H9 (cell line): ENCODE measurements around the gene GSE1. TPM values are rescaled to one million over a fixed set of nuclear protein-coding genes. Genes with fewer than 3 reads are reported as not detected.

Experiments
- DNase-seq: peaks from one replicate; pipeline ENCODE4 v3.0.0-alpha.2; 2017
- H2AFZ ChIP-seq: one replicate; pipeline ENCODE4 v1.6.1; 2013; ENCODE audit warnings: mild to moderate bottlenecking, low read length, control low read depth, moderate library complexity
- H2AK5ac ChIP-seq: 2 replicates; pipeline ENCODE4 v1.6.1; 2013; ENCODE audit warnings: low read length, control low read depth, mixed read lengths; ENCODE audit not compliant: insufficient read length
- H2BK120ac ChIP-seq: one replicate; pipeline ENCODE4 v1.6.1; 2013; ENCODE audit warnings: low read depth, mild to moderate bottlenecking, low read length, control low read depth, inconsistent platforms; ENCODE audit not compliant: poor library complexity, severe bottlenecking
- H2BK12ac ChIP-seq: 2 replicates; pipeline ENCODE4 v1.6.1; 2013; ENCODE audit warnings: low read length, control low read depth, mixed read lengths, low read depth; ENCODE audit not compliant: insufficient read length
- H2BK15ac ChIP-seq: 2 replicates; pipeline ENCODE4 v1.6.1; 2013; ENCODE audit warnings: low read depth, low read length, control low read depth
- H2BK20ac ChIP-seq: one replicate; pipeline ENCODE4 v1.6.1; 2013; ENCODE audit warnings: low read depth, mild to moderate bottlenecking, low read length, control low read depth, inconsistent platforms; ENCODE audit not compliant: poor library complexity, severe bottlenecking
- H2BK5ac ChIP-seq: 2 replicates; pipeline ENCODE4 v1.6.1; 2013; ENCODE audit warnings: low read length, control low read depth, mixed read lengths; ENCODE audit not compliant: insufficient read length
- H3K14ac ChIP-seq: 2 replicates; pipeline ENCODE4 v1.6.1; 2013; ENCODE audit warnings: low read length, control low read depth; ENCODE audit not compliant: insufficient read depth
- H3K18ac ChIP-seq: 2 replicates; pipeline ENCODE4 v1.6.1; 2013; ENCODE audit warnings: low read depth, mild to moderate bottlenecking, mixed read lengths, low read length, control low read depth; ENCODE audit not compliant: insufficient read length
- H3K23ac ChIP-seq: 2 replicates; pipeline ENCODE4 v1.6.1; 2013; ENCODE audit warnings: low read length, control low read depth, mixed read lengths, low read depth; ENCODE audit not compliant: insufficient read length
- H3K23me2 ChIP-seq: 2 replicates; pipeline ENCODE4 v1.6.1; 2013; ENCODE audit warnings: low read depth, mild to moderate bottlenecking, mixed read lengths, low read length, control low read depth; ENCODE audit not compliant: insufficient read length, poor library complexity, severe bottlenecking
- H3K27ac ChIP-seq: 2 replicates; pipeline ENCODE4 v1.5.1; 2013; ENCODE audit warnings: low read length, control low read depth, mixed read lengths, low read depth; ENCODE audit not compliant: insufficient read length
- H3K27me3 ChIP-seq: 2 replicates; pipeline ENCODE4 v1.6.1; 2013; ENCODE audit warnings: low read length, control low read depth, inconsistent platforms; ENCODE audit not compliant: insufficient read depth
- H3K4ac ChIP-seq: 2 replicates; pipeline ENCODE4 v1.6.1; 2013; ENCODE audit warnings: low read depth, mild to moderate bottlenecking, control low read depth, inconsistent platforms, low read length, moderate library complexity
- H3K4me1 ChIP-seq: 2 replicates; pipeline ENCODE4 v1.6.1; 2013; ENCODE audit warnings: low read length, control low read depth, inconsistent platforms; ENCODE audit not compliant: insufficient read depth
- H3K4me2 ChIP-seq: 2 replicates; pipeline ENCODE4 v1.6.1; 2013; ENCODE audit warnings: low read length, control low read depth, mixed read lengths; ENCODE audit not compliant: insufficient read length, insufficient read depth
- H3K56ac ChIP-seq: 2 replicates; pipeline ENCODE4 v1.6.1; 2013; ENCODE audit warnings: low read depth, mild to moderate bottlenecking, mixed read lengths, low read length, control low read depth; ENCODE audit not compliant: insufficient read length
- H3K79me1 ChIP-seq: 2 replicates; pipeline ENCODE4 v1.6.1; 2013; ENCODE audit warnings: low read depth, mild to moderate bottlenecking, moderate library complexity, low read length, control low read depth, inconsistent platforms; ENCODE audit not compliant: insufficient read depth, poor library complexity, severe bottlenecking
- H3K79me2 ChIP-seq: 2 replicates; pipeline ENCODE4 v1.6.1; 2013; ENCODE audit warnings: low read length, control low read depth, inconsistent platforms; ENCODE audit not compliant: insufficient read depth
- H3K9ac ChIP-seq: 2 replicates; pipeline ENCODE4 v1.6.1; 2013; ENCODE audit warnings: low read length, control low read depth, mixed read lengths; ENCODE audit not compliant: insufficient read length; ENCODE audit errors: extremely low read depth
- H3K9me3 ChIP-seq: one replicate; pipeline ENCODE4 v1.6.1; 2013; ENCODE audit warnings: low read depth, low read length, inconsistent platforms; ENCODE audit not compliant: control insufficient read depth
- H3T11ph ChIP-seq: one replicate; pipeline ENCODE4 v1.6.1; 2013; ENCODE audit warnings: mild to moderate bottlenecking, low read length, control low read depth, inconsistent platforms
- H4K20me1 ChIP-seq: one replicate; pipeline ENCODE4 v1.6.1; 2013; ENCODE audit not compliant: control insufficient read depth, insufficient read length, insufficient read depth
- H4K5ac ChIP-seq: 2 replicates; pipeline ENCODE4 v1.6.1; 2013; ENCODE audit warnings: low read depth, mild to moderate bottlenecking, mixed read lengths, low read length, control low read depth; ENCODE audit not compliant: insufficient read length
- H4K8ac ChIP-seq: replicated peaks from 2 replicates; pipeline ENCODE4 v1.6.1; 2013; ENCODE audit warnings: low read length, control low read depth, mixed read lengths, low read depth; ENCODE audit not compliant: insufficient read length
- H4K91ac ChIP-seq: 2 replicates; pipeline ENCODE4 v1.6.1; 2013; ENCODE audit warnings: low read depth, mild to moderate bottlenecking, moderate library complexity, mixed read lengths, low read length, control low read depth; ENCODE audit not compliant: insufficient read length
- H3K27ac Mint-ChIP-seq, 3 experiments: 2 replicates in 2 of 3; 3 replicates in 1 of 3; pipeline ENCODE4 v1.8.0; 2020 to 2021; ENCODE audit warnings: mixed read lengths in 3 of 3, mild to moderate bottlenecking in 1 of 3, moderate library complexity in 1 of 3
- H3K27me3 Mint-ChIP-seq: 2 replicates; pipeline ENCODE4 v1.8.0; 2021; ENCODE audit warnings: low read depth, mild to moderate bottlenecking, moderate library complexity, mixed read lengths
- H3K36me3 Mint-ChIP-seq, 3 experiments: 2 replicates in 2 of 3; 3 replicates in 1 of 3; pipeline ENCODE4 v1.8.0; 2020 to 2021; ENCODE audit warnings: low read depth in 3 of 3, mixed read lengths in 3 of 3; ENCODE audit not compliant: insufficient read depth in 1 of 3
- H3K4me1 Mint-ChIP-seq, 2 experiments: 2 replicates each; pipeline ENCODE4 v1.8.0; 2020; ENCODE audit warnings: mixed read lengths in 2 of 2
- H3K4me3 Mint-ChIP-seq, 2 experiments: 2 replicates in 1 of 2; 3 replicates in 1 of 2; pipeline ENCODE4 v1.8.0; 2020 to 2021; ENCODE audit warnings: mild to moderate bottlenecking in 2 of 2, mixed read lengths in 2 of 2, moderate library complexity in 1 of 2
- H3K9me3 Mint-ChIP-seq, 2 experiments: 2 replicates in 1 of 2; 3 replicates in 1 of 2; pipeline ENCODE4 v1.8.0; 2020; ENCODE audit warnings: mild to moderate bottlenecking in 2 of 2, mixed read lengths in 2 of 2, moderate library complexity in 1 of 2
- WGBS: extraction: QIAGEN DNeasy Blood & Tissue Kit; methylation state at CpG from one replicate; pipeline ENCODE4 v1.1.7; 2013; ENCODE audit warnings: missing lambda C conversion rate, low lambda C conversion rate, mixed read lengths; ENCODE audit not compliant: insufficient read length; ENCODE audit errors: extremely low coverage; 5-methylcytosine and 5-hydroxymethylcytosine counted together
- total RNA-seq: library from RNA; stranded (reverse); gene quantifications from 2 replicates; pipeline ENCODE4 v1.2.1, GENCODE V29; 2021
- TF ChIP-seq, protein P1 (sequence below): fragments of 200-600 bp; sonication (generic); conservative IDR thresholded peaks from 3 replicates; pipeline ENCODE4 v1.8.0; 2021; ENCODE audit warnings: antibody characterized with exemption, mild to moderate bottlenecking

The GSE1 gene
- total RNA-seq, 1 experiment from 2014 or later: 125 TPM

DNA sequence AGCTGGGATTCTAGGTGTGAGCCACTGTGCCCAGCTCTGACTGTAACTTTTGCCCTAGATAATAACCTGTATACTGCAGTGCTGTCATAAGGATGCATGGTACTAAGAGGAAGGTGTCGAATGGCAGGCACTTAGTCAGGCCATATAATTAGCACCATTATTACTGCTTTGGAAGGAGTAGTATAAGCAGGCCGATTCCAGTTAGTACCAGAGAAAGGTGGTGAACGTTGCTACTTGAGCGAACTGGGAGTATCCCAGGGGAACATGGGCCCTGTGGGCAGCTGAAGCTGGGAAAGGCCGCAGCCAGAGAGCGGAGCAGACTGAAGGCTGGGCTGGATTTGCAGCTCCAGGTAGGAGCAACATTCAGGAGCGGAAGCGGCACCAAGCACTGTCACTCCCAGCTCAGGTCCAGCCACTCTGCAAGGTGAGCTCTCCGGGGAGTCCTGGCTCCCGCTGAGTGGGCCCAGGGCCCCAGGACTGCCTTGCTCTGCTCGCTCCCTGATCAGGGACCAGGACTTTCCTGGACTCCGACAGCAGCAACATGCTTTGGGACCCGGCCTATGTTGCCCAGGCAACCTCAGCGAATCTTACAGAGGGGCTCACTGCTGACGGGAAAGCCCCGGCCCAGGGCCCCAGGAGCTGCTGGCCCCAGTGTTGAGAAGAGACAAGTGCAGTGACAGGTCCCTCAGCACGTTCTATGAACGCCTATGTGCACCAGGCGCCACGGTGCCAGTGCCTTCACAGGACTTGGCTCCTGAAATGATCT is 109.2 kb downstream of the GSE1 start:
- H2AFZ ChIP-seq: no peak overlapping the region
- H3K23me2 ChIP-seq: no peaks in the 10 kb centered on the region
- no peak overlapping the region for H3K18ac ChIP-seq
- H3K79me2 ChIP-seq: no peaks in the 10 kb centered on the region
- no peak overlapping the region for H2AK5ac ChIP-seq
- no peak overlapping the region for H3K9ac ChIP-seq
- H3K36me3 Mint-ChIP-seq: no peaks in the 10 kb centered on the region; a peak in 1 of 7 replicates
- H2BK5ac ChIP-seq: no peak overlapping the region
- H2BK12ac ChIP-seq: no peak overlapping the region
- no peaks in the 10 kb centered on the region for H3K9me3 ChIP-seq
- no peak overlapping the region for H3K27ac Mint-ChIP-seq
- no CpG with 5 or more reads among the region's 20 CpGs for WGBS
- H4K91ac ChIP-seq: no peak overlapping the region
- no peak overlapping the region for H3K4me3 Mint-ChIP-seq
- H4K20me1 ChIP-seq: no peaks in the 10 kb centered on the region
- no peaks in the 10 kb centered on the region for H3K27me3 ChIP-seq
- H2BK15ac ChIP-seq: no peak overlapping the region
- H3K9me3 Mint-ChIP-seq: no peaks in the 10 kb centered on the region
- no peak overlapping the region for H3K4ac ChIP-seq
- H3K4me1 ChIP-seq: no peaks in the 10 kb centered on the region
- no peak overlapping the region for H3K56ac ChIP-seq
- no peak overlapping the region for H4K8ac ChIP-seq
- peaks cover 0 to 7% of the 10 kb centered on the region in 2 experiments; a peak in 2 of 4 replicates for H3K4me1 Mint-ChIP-seq
- H4K5ac ChIP-seq: no peak overlapping the region
- no peak overlapping the region for H3K4me2 ChIP-seq
- H2BK120ac ChIP-seq: no peak overlapping the region
- DNase-seq: no peak
- H3K23ac ChIP-seq: no peak overlapping the region
- H3K27me3 Mint-ChIP-seq: peaks cover 3% of the 10 kb centered on the region; the same call in 1 of the 2 replicates
- H3T11ph ChIP-seq: no peak overlapping the region
- no peaks in the 10 kb centered on the region for H3K79me1 ChIP-seq
- no peak overlapping the region for H3K27ac ChIP-seq
- no peak overlapping the region for H2BK20ac ChIP-seq
- TF ChIP-seq, protein P1, sequence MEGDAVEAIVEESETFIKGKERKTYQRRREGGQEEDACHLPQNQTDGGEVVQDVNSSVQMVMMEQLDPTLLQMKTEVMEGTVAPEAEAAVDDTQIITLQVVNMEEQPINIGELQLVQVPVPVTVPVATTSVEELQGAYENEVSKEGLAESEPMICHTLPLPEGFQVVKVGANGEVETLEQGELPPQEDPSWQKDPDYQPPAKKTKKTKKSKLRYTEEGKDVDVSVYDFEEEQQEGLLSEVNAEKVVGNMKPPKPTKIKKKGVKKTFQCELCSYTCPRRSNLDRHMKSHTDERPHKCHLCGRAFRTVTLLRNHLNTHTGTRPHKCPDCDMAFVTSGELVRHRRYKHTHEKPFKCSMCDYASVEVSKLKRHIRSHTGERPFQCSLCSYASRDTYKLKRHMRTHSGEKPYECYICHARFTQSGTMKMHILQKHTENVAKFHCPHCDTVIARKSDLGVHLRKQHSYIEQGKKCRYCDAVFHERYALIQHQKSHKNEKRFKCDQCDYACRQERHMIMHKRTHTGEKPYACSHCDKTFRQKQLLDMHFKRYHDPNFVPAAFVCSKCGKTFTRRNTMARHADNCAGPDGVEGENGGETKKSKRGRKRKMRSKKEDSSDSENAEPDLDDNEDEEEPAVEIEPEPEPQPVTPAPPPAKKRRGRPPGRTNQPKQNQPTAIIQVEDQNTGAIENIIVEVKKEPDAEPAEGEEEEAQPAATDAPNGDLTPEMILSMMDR: no peak
- no peak overlapping the region for H3K14ac ChIP-seq
